GM21515 (cell line): ENCODE measurements around the gene WSCD2.

Experiments
- ATAC-seq: cut with Tn5 transposase; IDR thresholded peaks from one replicate; pipeline ENCODE4 v1.9.1; 2021; ENCODE audit not compliant: unreplicated experiment

Gene WSCD2

GRCh38 chr12:108106599-108106998 is 22.5 kb upstream of the WSCD2 start:
- ATAC-seq, result no peak

GRCh38 chr12:108107293-108107692 is 21.8 kb upstream of the WSCD2 start:
- ATAC-seq, result no peak

GRCh38 chr12:108109504-108109903 is 19.6 kb upstream of the WSCD2 start:
- no peak for ATAC-seq

GRCh38 chr12:108109954-108110353 is 19.1 kb upstream of the WSCD2 start:
- ATAC-seq, result no peak

GRCh38 chr12:108110844-108111243 is 18.2 kb upstream of the WSCD2 start:
- ATAC-seq, result no peak

GRCh38 chr12:108112832-108113556 is 16.1 kb upstream of the WSCD2 start:
- no peak for ATAC-seq

GRCh38 chr12:108115123-108116121 is 13.7 kb upstream of the WSCD2 start:
- ATAC-seq, result no peak

- ATAC-seq, result no peak
Observed at GRCh38 chr12:108116254-108116653, 12.8 kb upstream of the WSCD2 start.

GRCh38 chr12:108116699-108117098 is 12.4 kb upstream of the WSCD2 start:
- ATAC-seq, result no peak

GRCh38 chr12:108117163-108117849 is 11.8 kb upstream of the WSCD2 start:
- no peak for ATAC-seq

- no peak for ATAC-seq
Observed at GRCh38 chr12:108117902-108118301, 11.2 kb upstream of the WSCD2 start.

- peak; percentile 81 for ATAC-seq
Observed at GRCh38 chr12:108119126-108119973, 9.7 kb upstream of the WSCD2 start.

GRCh38 chr12:108119974-108120862 is 8.9 kb upstream of the WSCD2 start:
- no peak for ATAC-seq

- no peak for ATAC-seq
Observed at GRCh38 chr12:108120863-108121165, 8.3 kb upstream of the WSCD2 start.

- ATAC-seq, result no peak
Observed at GRCh38 chr12:108121320-108121719, 7.8 kb upstream of the WSCD2 start.

- no peak for ATAC-seq
Observed at GRCh38 chr12:108121728-108122471, 7.2 kb upstream of the WSCD2 start.

- ATAC-seq, result no peak
Observed at GRCh38 chr12:108122644-108123043, 6.4 kb upstream of the WSCD2 start.

- no peak for ATAC-seq
Observed at GRCh38 chr12:108123402-108123801, 5.7 kb upstream of the WSCD2 start.

GRCh38 chr12:108125073-108125472 is 4.0 kb upstream of the WSCD2 start:
- ATAC-seq, result no peak
